Fibroblast of lung (primary cell): ENCODE data around the gene LYL1.

Experiments
- CTCF ChIP-seq, 2 donors: IDR thresholded peaks in 1 of 2; conservative IDR thresholded peaks in 1 of 2; 1 replicate in 1 of 2; 2 replicates in 1 of 2; pipeline ENCODE4 v1.5.1; 2011 to 2012; ENCODE audit warnings: low read length in 2 of 2, control low read depth in 1 of 2, inconsistent platforms in 1 of 2, low read depth in 1 of 2, mild to moderate bottlenecking in 1 of 2
- EZH2 ChIP-seq: IDR thresholded peaks from 2 replicates; pipeline ENCODE4 v1.5.1; 2012; ENCODE audit warnings: low read length, control low read depth, mild to moderate bottlenecking; ENCODE audit errors: missing control alignments

- TF ChIP-seq EZH2 (no peak), CTCF (conservative IDR thresholded peaks at IDR 0.05 in 1 of 2, IDR thresholded peaks at IDR 0.05 in 1 of 2; ENCODE audit: low read depth in 1 of 2, low read length in 2 of 2) (no peak)
Observed at GRCh38 chr19:13102416-13102665, 317 bp downstream of the LYL1 start.
